Fibroblast of lung (primary cell): Measurements from ENCODE around the gene GRB7. TPM values are rescaled to one million over a fixed set of nuclear protein-coding genes. Genes with fewer than 3 reads are reported as not detected.
"Not testable (repeated sequence)": the region's sequence is repeated elsewhere in the genome, so short reads cannot be mapped to it uniquely, and the experiment has no call there.

Source experiments
- DNase-seq, 2 donors: peaks; one replicate each; pipeline versions ENCODE4 v3.0.0 to v3.0.0-alpha.2; 2010; ENCODE audit warnings: low read depth in 2 of 2
- H2AFZ ChIP-seq: 2 replicates; pipeline ENCODE4 v1.5.1; 2012; ENCODE audit warnings: low read length, control low read depth, inconsistent platforms
- H3K27ac ChIP-seq: 2 replicates; pipeline ENCODE4 v1.5.1; 2011; ENCODE audit warnings: low read length, control low read depth; ENCODE audit not compliant: insufficient read depth
- H3K27me3 ChIP-seq: 2 replicates; pipeline ENCODE4 v1.5.1; 2011; ENCODE audit warnings: mild to moderate bottlenecking, low read length; ENCODE audit not compliant: control insufficient read depth, insufficient read depth
- H3K36me3 ChIP-seq: 2 replicates; pipeline ENCODE4 v1.5.1; 2011; ENCODE audit warnings: low read length; ENCODE audit not compliant: control insufficient read depth, insufficient read depth
- H3K4me1 ChIP-seq: 2 replicates; pipeline ENCODE4 v1.5.1; 2011; ENCODE audit warnings: low read length; ENCODE audit not compliant: control insufficient read depth, insufficient read depth; ENCODE audit errors: extremely low read depth
- H3K4me2 ChIP-seq: 2 replicates; pipeline ENCODE4 v1.5.1; 2011; ENCODE audit warnings: low read length, control low read depth; ENCODE audit not compliant: insufficient read depth; ENCODE audit errors: extremely low read depth
- H3K4me3 ChIP-seq, 4 experiments: fragments of 200-600 bp in 1 of 4; sonication (generic) in 1 of 4; replicated peaks in 1 of 4; 2 replicates each; pipeline ENCODE4 v1.5.1; 2011 to 2016; ENCODE audit warnings: low read length in 4 of 4, low read depth in 3 of 4, mild to moderate bottlenecking in 3 of 4, control low read depth in 2 of 4, inconsistent platforms in 1 of 4, mixed read lengths in 1 of 4; ENCODE audit not compliant: insufficient read depth in 1 of 4; ENCODE audit errors: control extremely low read depth in 1 of 4
- H3K79me2 ChIP-seq: 2 replicates; pipeline ENCODE4 v1.5.1; 2012; ENCODE audit warnings: mild to moderate bottlenecking, low read length, inconsistent platforms; ENCODE audit not compliant: control insufficient read depth, insufficient read depth
- H3K9ac ChIP-seq: 2 replicates; pipeline ENCODE4 v1.5.1; 2011; ENCODE audit warnings: mild to moderate bottlenecking, low read length, control low read depth; ENCODE audit not compliant: insufficient read depth
- H3K9me3 ChIP-seq: 2 replicates; pipeline ENCODE4 v1.5.1; 2012; ENCODE audit warnings: low read depth, low read length; ENCODE audit not compliant: control insufficient read depth, insufficient read depth
- H4K20me1 ChIP-seq: 2 replicates; pipeline ENCODE4 v1.5.1; 2011; ENCODE audit warnings: low read length; ENCODE audit not compliant: control insufficient read depth, insufficient read depth; ENCODE audit errors: extremely low read depth
- EZH2 ChIP-seq: IDR thresholded peaks from 2 replicates; pipeline ENCODE4 v1.5.1; 2012; ENCODE audit warnings: low read length, control low read depth, mild to moderate bottlenecking; ENCODE audit errors: missing control alignments
- polyA plus RNA-seq, 2 donors: library from polyadenylated mRNA; depleted of rRNA in 1 of 2; stranded (reverse) in 1 of 2; unstranded in 1 of 2; fragments of >200 nt; gene quantifications; 2 replicates each; pipeline ENCODE4 v1.2.1, GENCODE V29; 2011 to 2012; ENCODE audit warnings: missing spikeins in 1 of 2
- total RNA-seq: library from RNA; depleted of rRNA; stranded (reverse); fragments of >200 nt; gene quantifications from 2 replicates; pipeline ENCODE4 v1.2.1, GENCODE V29; 2014
- TF ChIP-seq, protein P1 (sequence below), 2 donors: IDR thresholded peaks in 1 of 2; conservative IDR thresholded peaks in 1 of 2; 1 replicate in 1 of 2; 2 replicates in 1 of 2; pipeline ENCODE4 v1.5.1; 2011 to 2012; ENCODE audit warnings: low read length in 2 of 2, control low read depth in 1 of 2, inconsistent platforms in 1 of 2, low read depth in 1 of 2, mild to moderate bottlenecking in 1 of 2

The GRB7 gene
- total and polyA plus RNA-seq, 2 donors (not counting 1 experiment from before 2014, with no cell fraction given) = under 0.01 to 0.07 TPM

DNA sequence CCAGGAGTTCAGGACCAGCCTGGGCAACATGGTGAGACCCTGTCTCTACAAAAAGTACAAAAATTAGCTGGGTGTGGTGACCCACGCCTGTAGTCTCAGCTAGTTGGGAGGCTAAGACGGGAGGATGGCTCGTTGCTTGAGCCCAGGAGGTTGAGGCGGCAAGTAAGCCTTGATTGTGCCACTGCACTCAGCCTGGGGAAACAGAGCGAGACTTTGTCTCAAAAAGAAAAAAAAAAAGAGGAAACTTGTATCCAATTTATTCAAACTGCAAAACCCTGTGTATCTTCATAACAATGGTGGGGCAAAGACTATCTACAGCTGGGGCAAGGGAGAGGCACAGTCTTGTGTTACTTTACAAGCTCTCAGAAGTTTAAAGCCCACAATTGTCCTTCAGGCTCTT is 21.5 kb downstream of the GRB7 start:
- Histone ChIP-seq H3K4me2 (no peak overlapping the region), H3K4me1 (peaks cover 4% of the 10 kb centered on the region), H3K79me2 (no peaks in the 10 kb centered on the region), H4K20me1 (no peaks in the 10 kb centered on the region), H3K27ac (no peak overlapping the region), H3K4me3 (no peak overlapping the region), H3K36me3 (no peaks in the 10 kb centered on the region), H3K27me3 (peaks cover 5% of the 10 kb centered on the region), H2AFZ (no peak overlapping the region), H3K9me3 (no peaks in the 10 kb centered on the region), H3K9ac (no peak overlapping the region)
- DNase-seq = no peak
- TF ChIP-seq EZH2 = no peak
- TF ChIP-seq, protein P1, sequence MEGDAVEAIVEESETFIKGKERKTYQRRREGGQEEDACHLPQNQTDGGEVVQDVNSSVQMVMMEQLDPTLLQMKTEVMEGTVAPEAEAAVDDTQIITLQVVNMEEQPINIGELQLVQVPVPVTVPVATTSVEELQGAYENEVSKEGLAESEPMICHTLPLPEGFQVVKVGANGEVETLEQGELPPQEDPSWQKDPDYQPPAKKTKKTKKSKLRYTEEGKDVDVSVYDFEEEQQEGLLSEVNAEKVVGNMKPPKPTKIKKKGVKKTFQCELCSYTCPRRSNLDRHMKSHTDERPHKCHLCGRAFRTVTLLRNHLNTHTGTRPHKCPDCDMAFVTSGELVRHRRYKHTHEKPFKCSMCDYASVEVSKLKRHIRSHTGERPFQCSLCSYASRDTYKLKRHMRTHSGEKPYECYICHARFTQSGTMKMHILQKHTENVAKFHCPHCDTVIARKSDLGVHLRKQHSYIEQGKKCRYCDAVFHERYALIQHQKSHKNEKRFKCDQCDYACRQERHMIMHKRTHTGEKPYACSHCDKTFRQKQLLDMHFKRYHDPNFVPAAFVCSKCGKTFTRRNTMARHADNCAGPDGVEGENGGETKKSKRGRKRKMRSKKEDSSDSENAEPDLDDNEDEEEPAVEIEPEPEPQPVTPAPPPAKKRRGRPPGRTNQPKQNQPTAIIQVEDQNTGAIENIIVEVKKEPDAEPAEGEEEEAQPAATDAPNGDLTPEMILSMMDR (conservative IDR thresholded peaks at IDR 0.05 in 1 of 2, IDR thresholded peaks at IDR 0.05 in 1 of 2; ENCODE audit: low read depth in 1 of 2, low read length in 2 of 2) = no peak

DNA sequence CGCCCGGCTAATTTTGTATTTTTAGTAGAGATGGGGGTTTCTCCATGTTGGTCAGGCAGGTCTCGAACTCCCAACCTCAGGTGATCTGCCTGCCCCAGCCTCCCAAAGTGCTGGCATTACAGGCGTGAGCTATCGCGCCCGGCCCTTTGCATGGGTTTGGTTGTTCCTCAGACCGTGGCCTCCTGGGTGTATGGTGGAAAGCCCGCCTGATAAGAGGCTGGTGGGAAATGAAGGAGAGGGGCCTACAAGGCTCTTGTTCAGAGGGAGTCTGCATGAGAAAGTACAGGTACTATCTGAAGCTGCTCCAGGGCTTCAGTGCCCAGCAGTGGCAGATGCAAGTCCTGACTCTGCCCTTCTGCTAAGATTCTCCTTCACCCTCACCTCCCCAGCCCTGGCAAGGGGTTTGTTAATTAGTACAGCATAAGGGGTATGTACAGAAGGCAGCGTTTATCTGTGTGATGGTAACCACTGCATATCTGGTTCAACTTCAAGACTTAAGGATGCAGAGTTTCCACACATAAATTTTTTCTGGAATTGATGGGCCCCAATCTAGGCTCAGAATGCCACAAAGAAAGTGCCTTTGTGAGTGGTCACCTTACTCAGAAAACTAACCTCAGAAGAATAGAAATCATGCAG is 24.2 kb downstream of the GRB7 start:
- Histone ChIP-seq H3K27ac (no peak overlapping the region), H3K4me3 (no peak overlapping the region), H3K4me1 (peaks cover 2% of the 10 kb centered on the region), H3K79me2 (no peaks in the 10 kb centered on the region), H3K27me3 (peaks cover 7% of the 10 kb centered on the region), H4K20me1 (no peaks in the 10 kb centered on the region), H2AFZ (no peak overlapping the region), H3K9me3 (no peaks in the 10 kb centered on the region), H3K36me3 (no peaks in the 10 kb centered on the region), H3K4me2 (no peak overlapping the region), H3K9ac (no peak overlapping the region)
- no peak for DNase-seq
- no peak for TF ChIP-seq EZH2
- TF ChIP-seq, protein P1 (conservative IDR thresholded peaks at IDR 0.05 in 1 of 2, IDR thresholded peaks at IDR 0.05 in 1 of 2; ENCODE audit: low read depth in 1 of 2, low read length in 2 of 2) = no peak

DNA sequence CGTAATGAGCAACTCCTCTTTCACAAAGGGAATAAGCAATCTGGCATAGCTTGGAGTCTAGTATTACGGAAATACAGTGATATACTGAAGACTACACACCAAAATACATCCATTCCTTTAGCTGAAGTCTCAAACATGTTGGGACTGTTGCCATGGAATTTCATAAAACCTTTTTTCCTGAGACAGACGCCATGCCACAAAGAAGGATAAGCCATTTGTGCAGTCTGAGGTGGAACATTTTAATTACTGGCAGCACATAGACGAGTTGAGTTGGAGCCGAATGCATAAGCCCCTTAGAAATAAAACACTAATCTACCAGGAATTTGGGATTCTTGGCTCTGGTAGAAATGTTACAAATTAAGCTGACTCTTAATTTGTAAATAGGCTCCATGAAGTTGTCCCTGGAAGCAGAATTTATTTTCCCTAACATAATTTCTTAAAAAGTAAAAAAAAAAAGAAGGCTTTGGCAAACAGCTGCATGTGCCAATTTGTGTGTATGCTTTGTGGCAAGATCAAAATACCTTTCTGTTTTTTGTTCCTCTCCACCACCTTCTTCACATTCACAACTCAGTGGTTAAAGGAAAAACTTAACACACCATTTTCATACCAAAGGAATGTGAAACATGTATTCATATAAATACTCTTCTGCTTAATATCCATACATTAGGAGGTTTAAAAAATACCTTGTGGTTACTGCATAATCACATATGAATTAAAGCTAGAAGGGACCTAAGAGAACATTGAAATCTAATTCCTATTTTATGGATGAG is 25.5 kb downstream of the GRB7 start:
- no peak overlapping the region for H3K27ac ChIP-seq
- no peak overlapping the region for H3K4me2 ChIP-seq
- H2AFZ ChIP-seq = no peak overlapping the region
- TF ChIP-seq, protein P1 (conservative IDR thresholded peaks at IDR 0.05 in 1 of 2, IDR thresholded peaks at IDR 0.05 in 1 of 2; ENCODE audit: low read depth in 1 of 2, low read length in 2 of 2) = no peak
- TF ChIP-seq EZH2 = no peak
- H3K9me3 ChIP-seq = no peaks in the 10 kb centered on the region
- H4K20me1 ChIP-seq = no peaks in the 10 kb centered on the region
- DNase-seq = peak in 1 of 2 donors; percentile 71
- H3K4me1 ChIP-seq = peaks cover 2% of the 10 kb centered on the region
- no peak overlapping the region for H3K4me3 ChIP-seq
- H3K9ac ChIP-seq = no peak overlapping the region
- no peaks in the 10 kb centered on the region for H3K79me2 ChIP-seq
- H3K36me3 ChIP-seq = no peaks in the 10 kb centered on the region
- H3K27me3 ChIP-seq = peaks cover 7% of the 10 kb centered on the region

DNA sequence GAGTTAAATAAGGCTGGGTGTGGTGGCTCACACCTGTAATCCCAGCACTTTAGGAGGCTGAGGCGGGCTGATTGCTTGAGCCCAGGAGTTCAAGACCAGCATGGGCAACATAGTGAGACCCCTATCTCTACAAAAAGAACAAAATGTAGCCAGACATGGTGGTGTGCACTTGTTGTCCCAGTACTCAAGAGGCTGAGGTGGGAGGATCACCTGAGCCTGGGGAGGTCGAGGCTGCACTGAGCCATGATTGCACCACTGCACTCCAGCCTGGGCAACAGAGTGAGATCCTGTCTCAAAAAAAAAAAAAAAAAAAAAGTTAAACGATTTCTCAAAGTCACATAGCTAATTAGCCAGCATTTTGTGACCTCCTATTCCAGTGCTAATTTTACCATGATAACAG is 26.4 kb downstream of the GRB7 start:
- H3K9me3 ChIP-seq, H3K27ac ChIP-seq, DNase-seq, H3K4me2 ChIP-seq, H3K4me3 ChIP-seq, H2AFZ ChIP-seq, H3K4me1 ChIP-seq, H4K20me1 ChIP-seq, H3K27me3 ChIP-seq, H3K36me3 ChIP-seq, H3K79me2 ChIP-seq, H3K9ac ChIP-seq: not testable (repeated sequence)
